Lower leg skin (tissue), 4 donors: ENCODE results near the gene UNC50. TPM values are rescaled to one million over a fixed set of nuclear protein-coding genes. Genes with fewer than 3 reads are reported as not detected.

ENCODE experiments used
- DNase-seq, 2 donors: peaks; one replicate each; pipeline ENCODE4 v3.0.0-alpha.2; 2019; ENCODE audit warnings: low spot score in 2 of 2
- H3K4me3 ChIP-seq: fragments of 200-600 bp; sonication (generic); 2 replicates; pipeline ENCODE4 v1.5.1; 2017; ENCODE audit warnings: mild to moderate bottlenecking, low read depth; ENCODE audit not compliant: poor library complexity, severe bottlenecking
- POLR2A ChIP-seq, 2 donors: fragments of 450-650 bp; IDR thresholded peaks; one replicate each; pipeline ENCODE4 v1.6.1; 2016 to 2017; ENCODE audit warnings: antibody characterized with exemption in 2 of 2, mild to moderate bottlenecking in 1 of 2, moderate library complexity in 1 of 2
- WGBS, 2 donors: methylation state at CpG; one replicate each; pipeline ENCODE4 v1.1.5; 2018; 5-methylcytosine and 5-hydroxymethylcytosine counted together
- intact Hi-C: fragments of 100-400 bp; cut with DNase I; formaldehyde crosslinking; loops from one replicate; pipeline ENCODE4 v1.15.0; 2023; ENCODE audit warnings: low total_unique reads
- total RNA-seq, 4 donors: library from RNA; depleted of rRNA; stranded (reverse); fragments of >200 nt; gene quantifications; one replicate each; pipeline ENCODE4 v1.1.0, GENCODE V29; 2016
- TF ChIP-seq, protein P1 (sequence below), 3 donors: fragments of 450-650 bp; IDR thresholded peaks; one replicate each; pipeline ENCODE4 v1.5.1; 2016; ENCODE audit warnings: antibody characterized with exemption in 3 of 3, mild to moderate bottlenecking in 3 of 3, moderate library complexity in 2 of 3

Gene UNC50
- total RNA-seq, 4 donors from 2014 or later, result 38.1 to 52.0 (median 44.2) TPM

DNA sequence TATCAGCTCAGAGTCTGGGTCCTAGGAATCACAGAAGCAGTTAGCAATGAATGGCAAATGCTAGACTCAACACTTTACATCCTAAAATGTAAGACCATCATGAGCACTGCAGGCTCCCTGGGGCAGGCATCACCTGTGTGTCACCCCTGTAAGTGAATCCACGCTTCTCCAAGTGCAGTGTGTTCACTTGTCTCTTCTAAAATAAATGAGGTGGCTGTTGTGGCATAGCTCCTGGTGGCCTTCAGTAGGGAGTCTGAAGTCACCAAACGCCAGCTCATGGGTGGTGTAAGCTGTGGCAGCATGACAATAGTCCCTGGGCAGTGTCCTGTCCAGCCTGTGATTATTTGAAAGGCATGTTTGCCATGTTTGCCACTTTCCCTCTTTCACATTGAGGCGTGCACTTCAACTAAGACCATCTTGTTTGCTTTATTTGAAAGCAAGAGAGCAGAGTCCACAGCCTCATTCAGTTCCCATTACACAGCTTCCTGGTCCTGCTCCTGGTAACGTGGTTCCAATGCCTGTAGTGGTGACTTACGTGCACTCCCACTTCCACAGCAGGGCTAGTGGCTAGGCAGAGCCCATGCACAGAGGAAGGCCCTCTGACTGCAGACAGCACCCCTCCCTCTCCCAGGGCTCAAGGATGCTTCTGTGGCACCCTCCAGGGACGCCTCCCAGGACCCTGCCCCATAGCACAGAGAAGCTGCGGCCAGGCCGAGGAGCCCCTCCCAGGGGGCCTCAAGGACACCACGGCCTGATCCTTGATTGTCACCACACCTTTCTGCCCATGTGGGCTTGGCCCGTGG is 24.4 kb upstream of the UNC50 start:
- H3K4me3 ChIP-seq, result no peak overlapping the region
- no peak for DNase-seq
- TF ChIP-seq POLR2A (IDR thresholded peaks at IDR 0.05), result no peak
- TF ChIP-seq, protein P1, sequence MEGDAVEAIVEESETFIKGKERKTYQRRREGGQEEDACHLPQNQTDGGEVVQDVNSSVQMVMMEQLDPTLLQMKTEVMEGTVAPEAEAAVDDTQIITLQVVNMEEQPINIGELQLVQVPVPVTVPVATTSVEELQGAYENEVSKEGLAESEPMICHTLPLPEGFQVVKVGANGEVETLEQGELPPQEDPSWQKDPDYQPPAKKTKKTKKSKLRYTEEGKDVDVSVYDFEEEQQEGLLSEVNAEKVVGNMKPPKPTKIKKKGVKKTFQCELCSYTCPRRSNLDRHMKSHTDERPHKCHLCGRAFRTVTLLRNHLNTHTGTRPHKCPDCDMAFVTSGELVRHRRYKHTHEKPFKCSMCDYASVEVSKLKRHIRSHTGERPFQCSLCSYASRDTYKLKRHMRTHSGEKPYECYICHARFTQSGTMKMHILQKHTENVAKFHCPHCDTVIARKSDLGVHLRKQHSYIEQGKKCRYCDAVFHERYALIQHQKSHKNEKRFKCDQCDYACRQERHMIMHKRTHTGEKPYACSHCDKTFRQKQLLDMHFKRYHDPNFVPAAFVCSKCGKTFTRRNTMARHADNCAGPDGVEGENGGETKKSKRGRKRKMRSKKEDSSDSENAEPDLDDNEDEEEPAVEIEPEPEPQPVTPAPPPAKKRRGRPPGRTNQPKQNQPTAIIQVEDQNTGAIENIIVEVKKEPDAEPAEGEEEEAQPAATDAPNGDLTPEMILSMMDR (IDR thresholded peaks at IDR 0.05), result no peak
- 90 to 92% methylated on average over 10 of the region's 10 CpGs for WGBS, 2 donors
- intact Hi-C loops, result no loop called here

DNA sequence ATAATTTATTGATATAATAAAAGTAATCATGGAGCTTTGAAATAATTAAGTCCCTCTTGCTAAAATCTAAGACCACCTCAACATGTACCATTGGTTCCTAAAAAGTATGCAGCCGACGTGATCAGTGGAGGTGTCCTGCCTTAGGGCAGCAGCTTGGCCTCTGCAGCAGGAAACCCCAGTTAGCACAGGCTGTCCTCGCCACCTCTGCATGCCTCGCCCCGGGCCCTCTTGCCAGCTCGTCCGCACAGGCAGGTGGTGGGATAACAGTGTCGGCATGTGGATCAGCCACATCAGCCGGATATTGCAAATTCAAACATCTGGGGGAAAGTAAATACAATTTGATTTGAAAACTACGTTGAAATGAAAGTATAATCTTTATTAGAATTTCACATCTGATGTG is 23.0 kb upstream of the UNC50 start:
- 92 to 95% methylated on average over 10 of the region's 10 CpGs for WGBS, 2 donors
- DNase-seq, result no peak
- intact Hi-C loops, result no loop called here
- H3K4me3 ChIP-seq, result no peak overlapping the region
- TF ChIP-seq POLR2A (IDR thresholded peaks at IDR 0.05), result no peak
- TF ChIP-seq, protein P1 (IDR thresholded peaks at IDR 0.05), result no peak

DNA sequence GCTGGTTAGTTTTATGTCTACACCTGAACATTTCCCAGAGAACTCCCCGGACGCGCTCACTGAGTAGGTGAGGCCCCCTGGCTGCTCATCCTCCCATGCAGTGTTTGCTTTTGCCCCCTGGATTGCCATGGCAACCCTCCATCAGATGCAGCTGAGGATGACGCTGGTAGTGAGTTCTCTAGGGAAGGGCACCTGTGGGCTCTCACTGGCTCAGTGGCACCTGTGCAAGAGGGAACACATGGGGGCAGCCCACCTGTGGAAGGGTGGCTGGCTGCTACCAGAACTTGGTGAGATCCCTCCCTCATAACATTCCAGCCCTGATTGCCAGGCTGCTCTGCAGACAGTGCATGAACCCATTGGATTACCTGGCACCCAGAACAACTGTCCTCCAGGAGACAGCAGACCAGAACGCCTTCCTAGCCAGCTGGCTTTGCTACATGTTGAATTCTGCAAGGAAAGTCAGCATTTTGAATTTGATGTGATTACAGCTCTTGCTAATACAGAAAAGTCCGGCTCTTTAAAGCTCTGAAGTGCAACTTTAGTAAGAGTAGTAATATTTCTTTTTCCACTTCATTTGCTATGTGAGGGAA is 21.7 kb upstream of the UNC50 start:
- WGBS, 2 donors, result 95 to 96% methylated on average over 6 of the region's 6 CpGs
- no peak for DNase-seq
- intact Hi-C loops, result no loop called here

DNA sequence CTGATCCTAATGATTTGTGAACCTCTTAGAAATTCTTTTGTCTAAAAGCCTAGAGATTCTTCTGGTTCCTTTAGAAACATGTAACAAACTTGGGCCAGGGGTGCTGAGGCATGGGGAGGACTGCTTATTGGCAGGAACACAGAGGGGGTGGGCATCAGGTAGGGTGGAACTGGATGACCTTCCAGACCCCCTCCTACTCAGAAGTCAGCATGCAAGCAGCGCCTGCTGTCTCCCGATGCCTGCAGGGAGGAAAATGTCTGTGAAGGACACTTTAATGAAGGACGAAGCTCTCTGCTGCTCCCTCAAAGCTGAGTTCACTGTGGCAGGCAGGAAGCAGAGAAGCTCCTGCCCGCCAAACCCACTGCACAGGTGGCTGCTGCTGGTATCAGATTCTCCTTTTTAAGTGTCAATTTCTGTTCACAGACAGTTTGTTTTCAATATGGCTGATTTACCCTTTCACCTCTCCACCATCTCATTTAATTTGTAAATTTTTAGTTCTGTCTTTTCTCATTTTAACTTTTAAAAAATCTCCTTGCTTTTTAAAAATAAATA is 19.4 kb upstream of the UNC50 start:
- intact Hi-C loops, result no loop called here
- no peak overlapping the region for H3K4me3 ChIP-seq
- 77 to 83% methylated on average over 4 of the region's 4 CpGs for WGBS, 2 donors
- DNase-seq, result no peak
- TF ChIP-seq POLR2A (IDR thresholded peaks at IDR 0.05), result no peak
- TF ChIP-seq, protein P1 (IDR thresholded peaks at IDR 0.05), result no peak

More for the DNA sequence above, 21.7 kb upstream of the UNC50 start:
- TF ChIP-seq, protein P1 (IDR thresholded peaks at IDR 0.05), result no peak
- TF ChIP-seq POLR2A (IDR thresholded peaks at IDR 0.05), result no peak
- H3K4me3 ChIP-seq, result no peak overlapping the region

DNA sequence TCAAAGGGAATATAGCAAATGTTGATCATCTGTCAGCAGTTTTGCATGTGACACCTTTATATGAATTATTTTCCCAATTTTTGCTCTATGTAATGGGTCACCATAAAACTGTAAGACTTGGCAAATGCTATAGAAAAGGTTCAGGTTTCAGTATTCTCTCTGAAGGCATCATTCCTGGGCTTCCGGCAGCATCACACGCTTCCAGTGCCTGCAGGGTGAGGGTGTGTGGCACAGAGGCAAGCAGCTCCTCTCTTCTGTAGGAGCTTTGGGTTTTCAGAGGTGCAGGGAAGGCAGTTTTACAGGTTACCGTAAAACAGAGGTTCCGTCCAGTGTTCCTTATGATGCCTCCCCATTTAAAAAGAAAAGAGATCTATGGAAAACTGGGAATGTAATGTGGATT is 18.9 kb upstream of the UNC50 start:
- no peak overlapping the region for H3K4me3 ChIP-seq
- TF ChIP-seq, protein P1 (IDR thresholded peaks at IDR 0.05), result no peak
- DNase-seq, result no peak
- intact Hi-C loops, result no loop called here
- 96 to 99% methylated on average over 4 of the region's 4 CpGs for WGBS, 2 donors
